Right lobe of liver (tissue), 4 donors: Measurements from ENCODE around the gene TMEM134.

ENCODE experiments used
- POLR2A ChIP-seq: fragments of 450-650 bp; IDR thresholded peaks from one replicate; pipeline ENCODE4 v1.6.1; 2017; ENCODE audit warnings: antibody characterized with exemption, mild to moderate bottlenecking
- TF ChIP-seq, protein P1 (sequence below), 4 donors: fragments of 200-600 bp in 3 of 4; fragments of 450-650 bp in 1 of 4; IDR thresholded peaks; one replicate each; pipeline versions ENCODE4 v1.5.1 to v1.8.0; 2016 to 2022; ENCODE audit warnings: antibody characterized with exemption in 4 of 4, mild to moderate bottlenecking in 2 of 4
- donor health status: DM: no; HTN: no; CAD: no.
- donor health status: DM: no; HTN: no; CAD: no.
- donor health status: DM: no; HTN: yes; CAD: no.

GRCh38 chr11:67484847-67485311 lies 15.8 kb upstream of the TMEM134 start:
- TF ChIP-seq, protein P1, sequence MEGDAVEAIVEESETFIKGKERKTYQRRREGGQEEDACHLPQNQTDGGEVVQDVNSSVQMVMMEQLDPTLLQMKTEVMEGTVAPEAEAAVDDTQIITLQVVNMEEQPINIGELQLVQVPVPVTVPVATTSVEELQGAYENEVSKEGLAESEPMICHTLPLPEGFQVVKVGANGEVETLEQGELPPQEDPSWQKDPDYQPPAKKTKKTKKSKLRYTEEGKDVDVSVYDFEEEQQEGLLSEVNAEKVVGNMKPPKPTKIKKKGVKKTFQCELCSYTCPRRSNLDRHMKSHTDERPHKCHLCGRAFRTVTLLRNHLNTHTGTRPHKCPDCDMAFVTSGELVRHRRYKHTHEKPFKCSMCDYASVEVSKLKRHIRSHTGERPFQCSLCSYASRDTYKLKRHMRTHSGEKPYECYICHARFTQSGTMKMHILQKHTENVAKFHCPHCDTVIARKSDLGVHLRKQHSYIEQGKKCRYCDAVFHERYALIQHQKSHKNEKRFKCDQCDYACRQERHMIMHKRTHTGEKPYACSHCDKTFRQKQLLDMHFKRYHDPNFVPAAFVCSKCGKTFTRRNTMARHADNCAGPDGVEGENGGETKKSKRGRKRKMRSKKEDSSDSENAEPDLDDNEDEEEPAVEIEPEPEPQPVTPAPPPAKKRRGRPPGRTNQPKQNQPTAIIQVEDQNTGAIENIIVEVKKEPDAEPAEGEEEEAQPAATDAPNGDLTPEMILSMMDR (IDR thresholded peaks at IDR 0.05), result no peak
- no peak for TF ChIP-seq POLR2A
